Gastrocnemius medialis (tissue), 4 donors: ENCODE measurements around the gene ARHGAP24. TPM values are rescaled to one million over a fixed set of nuclear protein-coding genes. Genes with fewer than 3 reads are reported as not detected.
"Not testable (repeated sequence)": the region's sequence is repeated elsewhere in the genome, so short reads cannot be mapped to it uniquely, and the experiment has no call there.

ENCODE experiments used
- ATAC-seq, 2 donors: fragments of 150-250 bp; one replicate each; pipeline ENCODE4 v1.9.1; 2016
- DNase-seq, 2 donors: peaks; one replicate each; pipeline ENCODE4 v3.0.0-alpha.2; 2019
- H3K27ac ChIP-seq, 4 donors: fragments of 200-600 bp; sonication (generic); 1 replicate in 1 of 4; 2 replicates in 3 of 4; pipeline ENCODE4 v1.5.1; 2016 to 2018; ENCODE audit warnings: mild to moderate bottlenecking in 2 of 4, moderate library complexity in 1 of 4
- H3K27me3 ChIP-seq, 3 donors: fragments of 200-600 bp; sonication (generic) in 2 of 3; 1 replicate in 1 of 3; 2 replicates in 2 of 3; pipeline versions ENCODE4 v1.5.1 to v1.6.0; 2016 to 2019; ENCODE audit warnings: mild to moderate bottlenecking in 1 of 3, moderate library complexity in 1 of 3
- H3K36me3 ChIP-seq, 2 donors: fragments of 200-600 bp; sonication (generic) in 1 of 2; one replicate each; pipeline ENCODE4 v1.5.1; 2017 to 2018
- H3K4me1 ChIP-seq, 2 donors: fragments of 200-600 bp; sonication (generic) in 1 of 2; one replicate each; pipeline ENCODE4 v1.5.1; 2016 to 2017; ENCODE audit warnings: mild to moderate bottlenecking in 2 of 2
- H3K4me3 ChIP-seq, 4 donors: fragments of 200-600 bp; sonication (generic) in 3 of 4; 1 replicate in 1 of 4; 2 replicates in 3 of 4; pipeline ENCODE4 v1.5.1; 2016 to 2019; ENCODE audit warnings: mild to moderate bottlenecking in 2 of 4
- H3K9me3 ChIP-seq, 3 donors: fragments of 200-600 bp; sonication (generic) in 2 of 3; 1 replicate in 1 of 3; 2 replicates in 2 of 3; pipeline ENCODE4 v1.5.1; 2016 to 2019
- CTCF ChIP-seq, 5 experiments: fragments of 450-650 bp in 3 of 5; fragments of 200-600 bp in 2 of 5; sonication (generic) in 2 of 5; IDR thresholded peaks in 4 of 5; conservative IDR thresholded peaks in 1 of 5; 1 replicate in 4 of 5; 2 replicates in 1 of 5; pipeline ENCODE4 v1.5.1; 2016 to 2019; ENCODE audit warnings: antibody characterized with exemption in 5 of 5, mild to moderate bottlenecking in 3 of 5, moderate library complexity in 3 of 5
- POLR2A ChIP-seq, 2 donors: fragments of 450-650 bp; IDR thresholded peaks; one replicate each; pipeline ENCODE4 v1.6.1; 2017; ENCODE audit warnings: antibody characterized with exemption in 2 of 2, mild to moderate bottlenecking in 2 of 2, moderate library complexity in 2 of 2
- in situ Hi-C, 4 donors: fragments of 200-750 bp; cut with MboI; loops; one replicate each; pipeline versions ENCODE4 v1.15.0 to v1.8.0; 2017; ENCODE audit warnings: low sequenced_read_pairs in 4 of 4
- intact Hi-C: fragments of 100-400 bp; cut with DNase I; formaldehyde crosslinking; loops from one replicate; pipeline ENCODE4 v1.15.1; 2023; ENCODE audit warnings: low total_unique reads
- total RNA-seq, 4 donors: library from RNA; depleted of rRNA; stranded (reverse); fragments of >200 nt; gene quantifications; one replicate each; pipeline versions ENCODE4 v1.1.0 to v1.2.3, GENCODE V29; 2016

ARHGAP24 gene
- total RNA-seq, 4 donors from 2014 or later: 2.8 to 7.8 (median 5.3) TPM

- DNase-seq (no peak), ATAC-seq (no peak)
- no peak overlapping the region for H3K4me3 ChIP-seq
- H3K36me3 ChIP-seq: no peaks in the 10 kb centered on the region
- TF ChIP-seq CTCF (IDR thresholded peaks at IDR 0.05 in 4 of 5, conservative IDR thresholded peaks at IDR 0.05 in 1 of 5) (no peak), POLR2A (IDR thresholded peaks at IDR 0.05) (no peak)
- no peak overlapping the region for H3K27ac ChIP-seq
- no peaks in the 10 kb centered on the region for H3K27me3 ChIP-seq
- in situ Hi-C loops: no loop called here
- intact Hi-C loops: no loop called here
- H3K4me1 ChIP-seq: peaks cover 7 to 24% of the 10 kb centered on the region in 2 donors
- H3K9me3 ChIP-seq: no peaks in the 10 kb centered on the region
Observed at GRCh38 chr4:85834934-85835333, 360.0 kb downstream of the ARHGAP24 start.

GRCh38 chr4:85836588-85837438, 361.9 kb downstream of the ARHGAP24 start:
- in situ Hi-C loops: no loop called here
- Histone ChIP-seq H3K4me1 (peaks cover 3 to 23% of the 10 kb centered on the region in 2 donors), H3K4me3 (peak overlapping the region in 1 of 4 donors; percentile 11), H3K36me3 (no peaks in the 10 kb centered on the region), H3K9me3 (no peaks in the 10 kb centered on the region), H3K27ac (peak overlapping the region; percentile 6 to 36 (median 26)), H3K27me3 (no peaks in the 10 kb centered on the region)
- intact Hi-C loops: no loop called here
- ATAC-seq (no peak), DNase-seq (no peak)
- no peak for TF ChIP-seq CTCF (IDR thresholded peaks at IDR 0.05 in 4 of 5, conservative IDR thresholded peaks at IDR 0.05 in 1 of 5)
- TF ChIP-seq POLR2A (IDR thresholded peaks at IDR 0.05): no peak

- intact Hi-C loops: no loop called here
- H3K9me3 ChIP-seq: no peaks in the 10 kb centered on the region
- peak overlapping the region; percentile 6 to 36 (median 26) for H3K27ac ChIP-seq
- H3K27me3 ChIP-seq: no peaks in the 10 kb centered on the region
- no peaks in the 10 kb centered on the region for H3K36me3 ChIP-seq
- TF ChIP-seq POLR2A (IDR thresholded peaks at IDR 0.05): no peak
- no peak for TF ChIP-seq CTCF (IDR thresholded peaks at IDR 0.05 in 4 of 5, conservative IDR thresholded peaks at IDR 0.05 in 1 of 5)
- ATAC-seq (peak in 1 of 2 donors; percentile 19), DNase-seq (no peak)
- in situ Hi-C loops: no loop called here
- peaks cover 3 to 23% of the 10 kb centered on the region in 2 donors for H3K4me1 ChIP-seq
- peak overlapping the region in 1 of 4 donors; percentile 11 for H3K4me3 ChIP-seq
Observed at GRCh38 chr4:85837439-85837733, 362.4 kb downstream of the ARHGAP24 start.

- H3K36me3 ChIP-seq, H3K27ac ChIP-seq, H3K4me3 ChIP-seq, DNase-seq, in situ Hi-C loops, H3K27me3 ChIP-seq, H3K9me3 ChIP-seq, ATAC-seq, intact Hi-C loops: not testable (repeated sequence)
- peaks cover 3 to 11% of the 10 kb centered on the region in 2 donors for H3K4me1 ChIP-seq
Observed at GRCh38 chr4:85839981-85840451, 365.1 kb downstream of the ARHGAP24 start.

- DNase-seq: no peak
- H3K27ac ChIP-seq: peak overlapping the region in 3 of 4 donors; percentile 2 to 29 (median 15)
- peaks cover 0 to 3% of the 10 kb centered on the region in 2 donors for H3K4me1 ChIP-seq
- H3K4me3 ChIP-seq: peak overlapping the region in 3 of 4 donors; percentile 3 to 28 (median 16)
- H3K27me3 ChIP-seq: no peaks in the 10 kb centered on the region
- no peaks in the 10 kb centered on the region for H3K9me3 ChIP-seq
- no peaks in the 10 kb centered on the region for H3K36me3 ChIP-seq
- intact Hi-C loops: no loop called here
- ATAC-seq: peak; percentile 41 to 61
- TF ChIP-seq CTCF (IDR thresholded peaks at IDR 0.05 in 4 of 5, conservative IDR thresholded peaks at IDR 0.05 in 1 of 5): no peak
- TF ChIP-seq POLR2A (IDR thresholded peaks at IDR 0.05): no peak
- in situ Hi-C loops: no loop called here
Observed at GRCh38 chr4:85842540-85842939, 367.6 kb downstream of the ARHGAP24 start.

GRCh38 chr4:85853740-85854139, 378.8 kb downstream of the ARHGAP24 start:
- in situ Hi-C loops, H3K4me3 ChIP-seq, DNase-seq, H3K9me3 ChIP-seq, intact Hi-C loops, H3K36me3 ChIP-seq, H3K27me3 ChIP-seq, ATAC-seq: not testable (repeated sequence)
- peak overlapping the region in 2 of 4 donors; percentile 60 to 66 for H3K27ac ChIP-seq
- H3K4me1 ChIP-seq: peaks cover 7 to 13% of the 10 kb centered on the region in 2 donors
